ENCODE measurements around the gene AFF3. TPM values are rescaled to one million over a fixed set of nuclear protein-coding genes. Genes with fewer than 3 reads are reported as not detected.

AFF3 gene
- total and polyA plus RNA-seq, 2 of the 13 experiments (the other 11 are each of a cell fraction or from before 2014, with no cell fraction given): not detected

DNA sequence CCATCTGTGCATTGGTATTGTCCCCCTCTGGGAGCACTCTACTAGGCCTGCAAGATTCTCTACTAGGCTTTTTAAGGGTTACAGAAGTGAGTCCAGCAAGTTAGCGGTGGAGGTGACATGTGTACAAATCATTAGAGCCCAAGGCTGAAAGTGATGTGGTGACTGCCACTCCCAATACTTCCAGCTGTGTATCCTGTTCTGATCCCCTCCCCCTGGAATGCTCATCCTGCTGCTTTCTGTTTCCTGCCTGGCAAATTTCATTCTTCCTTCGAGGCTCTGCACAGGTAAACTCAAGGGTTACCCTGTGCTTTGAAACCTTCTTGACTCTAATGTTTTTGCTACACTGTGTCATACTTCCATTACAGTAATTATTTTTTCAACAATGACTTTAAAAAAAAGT is 394.0 kb downstream of the AFF3 start:
- 14% methylated on average over 2 of the region's 2 CpGs for WGBS (ENCODE audit: low lambda C conversion rate)
- no TSS peak for BruUV-seq (replicated peaks)
- CTCF ChIA-PET (ENCODE audit: low intra/inter-chr PET ratio, low total read pairs): no interaction called here
- no peak overlapping the region for H3K4me3 ChIP-seq (replicated peaks in 1 of 3; ENCODE audit: insufficient read depth in 1 of 3, low read depth in 2 of 3, low read length in 3 of 3)
- H3K36me3 ChIP-seq (replicated peaks in 1 of 2; ENCODE audit: control insufficient read depth in 1 of 2, insufficient read depth in 2 of 2, low read length in 2 of 2): no peaks in the 10 kb centered on the region
- DNase-seq (ENCODE audit: low spot score) (no peak), ATAC-seq (no peak), FAIRE-seq (no peak)
- in situ Hi-C loops (cut with HindIII; ENCODE audit: extremely low pct_ligation_motif_present, low pct_unique_long_range_greater_than_20kb) (no loop called here), intact Hi-C loops (cut with micrococcal nuclease; ENCODE audit: unreplicated experiment) (no loop called here)
- H3K27me3 ChIP-seq (ENCODE audit: control insufficient read depth in 1 of 2, insufficient read depth in 2 of 2, low read length in 2 of 2): no peaks in the 10 kb centered on the region
- no peak overlapping the region for H3K9ac ChIP-seq (ENCODE audit: insufficient read depth, low read depth, low read length)
- no peaks in the 10 kb centered on the region for H4K20me1 ChIP-seq (ENCODE audit: insufficient read depth, low read length)
- H3K4me1 ChIP-seq (ENCODE audit: insufficient read depth, low read length): no peaks in the 10 kb centered on the region
- H3K79me2 ChIP-seq (ENCODE audit: insufficient read depth, low read length): no peaks in the 10 kb centered on the region
- no peaks in the 10 kb centered on the region for H3K9me3 ChIP-seq (ENCODE audit: low read length)
- H2AFZ ChIP-seq (ENCODE audit: low read length): no peak overlapping the region
- no peak overlapping the region for H3K4me2 ChIP-seq (ENCODE audit: low read depth, low read length)
- H3K27ac ChIP-seq (ENCODE audit: extremely low read length, insufficient read depth, low read length): no peak overlapping the region
- POLR2A ChIA-PET: no interaction called here
- no peak for TF ChIP-seq ZNF703 (CRISPR knock-in tag; IDR thresholded peaks at IDR 0.05; ENCODE audit: borderline replicate concordance)
- TF ChIP-seq, protein P1, sequence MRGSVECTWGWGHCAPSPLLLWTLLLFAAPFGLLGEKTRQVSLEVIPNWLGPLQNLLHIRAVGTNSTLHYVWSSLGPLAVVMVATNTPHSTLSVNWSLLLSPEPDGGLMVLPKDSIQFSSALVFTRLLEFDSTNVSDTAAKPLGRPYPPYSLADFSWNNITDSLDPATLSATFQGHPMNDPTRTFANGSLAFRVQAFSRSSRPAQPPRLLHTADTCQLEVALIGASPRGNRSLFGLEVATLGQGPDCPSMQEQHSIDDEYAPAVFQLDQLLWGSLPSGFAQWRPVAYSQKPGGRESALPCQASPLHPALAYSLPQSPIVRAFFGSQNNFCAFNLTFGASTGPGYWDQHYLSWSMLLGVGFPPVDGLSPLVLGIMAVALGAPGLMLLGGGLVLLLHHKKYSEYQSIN (CRISPR knock-in tag; IDR thresholded peaks at IDR 0.05; ENCODE audit: borderline replicate concordance): no peak
- TF ChIP-seq ZFP36L2 (CRISPR knock-in tag; IDR thresholded peaks at IDR 0.05): no peak
- TF ChIP-seq KLF15 (CRISPR knock-in tag; IDR thresholded peaks at IDR 0.05; ENCODE audit: borderline replicate concordance): no peak
- TF ChIP-seq, protein P2, sequence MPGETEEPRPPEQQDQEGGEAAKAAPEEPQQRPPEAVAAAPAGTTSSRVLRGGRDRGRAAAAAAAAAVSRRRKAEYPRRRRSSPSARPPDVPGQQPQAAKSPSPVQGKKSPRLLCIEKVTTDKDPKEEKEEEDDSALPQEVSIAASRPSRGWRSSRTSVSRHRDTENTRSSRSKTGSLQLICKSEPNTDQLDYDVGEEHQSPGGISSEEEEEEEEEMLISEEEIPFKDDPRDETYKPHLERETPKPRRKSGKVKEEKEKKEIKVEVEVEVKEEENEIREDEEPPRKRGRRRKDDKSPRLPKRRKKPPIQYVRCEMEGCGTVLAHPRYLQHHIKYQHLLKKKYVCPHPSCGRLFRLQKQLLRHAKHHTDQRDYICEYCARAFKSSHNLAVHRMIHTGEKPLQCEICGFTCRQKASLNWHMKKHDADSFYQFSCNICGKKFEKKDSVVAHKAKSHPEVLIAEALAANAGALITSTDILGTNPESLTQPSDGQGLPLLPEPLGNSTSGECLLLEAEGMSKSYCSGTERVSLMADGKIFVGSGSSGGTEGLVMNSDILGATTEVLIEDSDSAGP (CRISPR knock-in tag; IDR thresholded peaks at IDR 0.05; ENCODE audit: borderline replicate concordance): no peak
- TF ChIP-seq, protein P3, sequence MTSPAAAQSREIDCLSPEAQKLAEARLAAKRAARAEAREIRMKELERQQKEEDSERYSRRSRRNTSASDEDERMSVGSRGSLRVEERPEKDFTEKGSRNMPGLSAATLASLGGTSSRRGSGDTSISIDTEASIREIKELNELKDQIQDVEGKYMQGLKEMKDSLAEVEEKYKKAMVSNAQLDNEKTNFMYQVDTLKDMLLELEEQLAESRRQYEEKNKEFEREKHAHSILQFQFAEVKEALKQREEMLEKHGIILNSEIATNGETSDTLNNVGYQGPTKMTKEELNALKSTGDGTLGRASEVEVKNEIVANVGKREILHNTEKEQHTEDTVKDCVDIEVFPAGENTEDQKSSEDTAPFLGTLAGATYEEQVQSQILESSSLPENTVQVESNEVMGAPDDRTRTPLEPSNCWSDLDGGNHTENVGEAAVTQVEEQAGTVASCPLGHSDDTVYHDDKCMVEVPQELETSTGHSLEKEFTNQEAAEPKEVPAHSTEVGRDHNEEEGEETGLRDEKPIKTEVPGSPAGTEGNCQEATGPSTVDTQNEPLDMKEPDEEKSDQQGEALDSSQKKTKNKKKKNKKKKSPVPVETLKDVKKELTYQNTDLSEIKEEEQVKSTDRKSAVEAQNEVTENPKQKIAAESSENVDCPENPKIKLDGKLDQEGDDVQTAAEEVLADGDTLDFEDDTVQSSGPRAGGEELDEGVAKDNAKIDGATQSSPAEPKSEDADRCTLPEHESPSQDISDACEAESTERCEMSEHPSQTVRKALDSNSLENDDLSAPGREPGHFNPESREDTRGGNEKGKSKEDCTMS (CRISPR knock-in tag; conservative IDR thresholded peaks at IDR 0.05): no peak
- TF ChIP-seq KDM5B (CRISPR knock-in tag; IDR thresholded peaks at IDR 0.05; ENCODE audit: borderline replicate concordance): no peak
- TF ChIP-seq SNRNP70 (IDR thresholded peaks at IDR 0.05; ENCODE audit: low read depth, low read length): no peak
- TF ChIP-seq, protein P4, sequence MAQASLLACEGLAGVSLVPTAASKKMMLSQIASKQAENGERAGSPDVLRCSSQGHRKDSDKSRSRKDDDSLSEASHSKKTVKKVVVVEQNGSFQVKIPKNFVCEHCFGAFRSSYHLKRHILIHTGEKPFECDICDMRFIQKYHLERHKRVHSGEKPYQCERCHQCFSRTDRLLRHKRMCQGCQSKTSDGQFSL (CRISPR knock-in tag; IDR thresholded peaks at IDR 0.05): no peak
- TF ChIP-seq ZNF441 (CRISPR knock-in tag; IDR thresholded peaks at IDR 0.05; ENCODE audit: borderline replicate concordance): no peak
- no peak for TF ChIP-seq ZNF776 (CRISPR knock-in tag; IDR thresholded peaks at IDR 0.05)
- TF ChIP-seq IKZF4 (CRISPR knock-in tag; IDR thresholded peaks at IDR 0.05; ENCODE audit: borderline replicate concordance, low read depth, not compliant biosample characterization): no peak
- TF ChIP-seq HNRNPH1 (optimal IDR thresholded peaks at IDR 0.05; ENCODE audit: low read depth, low read length): no peak
- TF ChIP-seq, protein P5, sequence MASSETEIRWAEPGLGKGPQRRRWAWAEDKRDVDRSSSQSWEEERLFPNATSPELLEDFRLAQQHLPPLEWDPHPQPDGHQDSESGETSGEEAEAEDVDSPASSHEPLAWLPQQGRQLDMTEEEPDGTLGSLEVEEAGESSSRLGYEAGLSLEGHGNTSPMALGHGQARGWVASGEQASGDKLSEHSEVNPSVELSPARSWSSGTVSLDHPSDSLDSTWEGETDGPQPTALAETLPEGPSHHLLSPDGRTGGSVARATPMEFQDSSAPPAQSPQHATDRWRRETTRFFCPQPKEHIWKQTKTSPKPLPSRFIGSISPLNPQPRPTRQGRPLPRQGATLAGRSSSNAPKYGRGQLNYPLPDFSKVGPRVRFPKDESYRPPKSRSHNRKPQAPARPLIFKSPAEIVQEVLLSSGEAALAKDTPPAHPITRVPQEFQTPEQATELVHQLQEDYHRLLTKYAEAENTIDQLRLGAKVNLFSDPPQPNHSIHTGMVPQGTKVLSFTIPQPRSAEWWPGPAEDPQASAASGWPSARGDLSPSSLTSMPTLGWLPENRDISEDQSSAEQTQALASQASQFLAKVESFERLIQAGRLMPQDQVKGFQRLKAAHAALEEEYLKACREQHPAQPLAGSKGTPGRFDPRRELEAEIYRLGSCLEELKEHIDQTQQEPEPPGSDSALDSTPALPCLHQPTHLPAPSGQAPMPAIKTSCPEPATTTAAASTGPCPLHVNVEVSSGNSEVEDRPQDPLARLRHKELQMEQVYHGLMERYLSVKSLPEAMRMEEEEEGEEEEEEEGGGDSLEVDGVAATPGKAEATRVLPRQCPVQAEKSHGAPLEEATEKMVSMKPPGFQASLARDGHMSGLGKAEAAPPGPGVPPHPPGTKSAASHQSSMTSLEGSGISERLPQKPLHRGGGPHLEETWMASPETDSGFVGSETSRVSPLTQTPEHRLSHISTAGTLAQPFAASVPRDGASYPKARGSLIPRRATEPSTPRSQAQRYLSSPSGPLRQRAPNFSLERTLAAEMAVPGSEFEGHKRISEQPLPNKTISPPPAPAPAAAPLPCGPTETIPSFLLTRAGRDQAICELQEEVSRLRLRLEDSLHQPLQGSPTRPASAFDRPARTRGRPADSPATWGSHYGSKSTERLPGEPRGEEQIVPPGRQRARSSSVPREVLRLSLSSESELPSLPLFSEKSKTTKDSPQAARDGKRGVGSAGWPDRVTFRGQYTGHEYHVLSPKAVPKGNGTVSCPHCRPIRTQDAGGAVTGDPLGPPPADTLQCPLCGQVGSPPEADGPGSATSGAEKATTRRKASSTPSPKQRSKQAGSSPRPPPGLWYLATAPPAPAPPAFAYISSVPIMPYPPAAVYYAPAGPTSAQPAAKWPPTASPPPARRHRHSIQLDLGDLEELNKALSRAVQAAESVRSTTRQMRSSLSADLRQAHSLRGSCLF (CRISPR knock-in tag; IDR thresholded peaks at IDR 0.05; ENCODE audit: borderline replicate concordance): no peak

Data from HepG2 (cell line).